ENCODE data around the gene EFCAB6. TPM values are rescaled to one million over a fixed set of nuclear protein-coding genes. Genes with fewer than 3 reads are reported as not detected.
"Not testable (repeated sequence)": the region's sequence is repeated elsewhere in the genome, so short reads cannot be mapped to it uniquely, and the experiment has no call there.

EFCAB6 gene
- polyA plus RNA-seq, 3 donors: not detected

DNA sequence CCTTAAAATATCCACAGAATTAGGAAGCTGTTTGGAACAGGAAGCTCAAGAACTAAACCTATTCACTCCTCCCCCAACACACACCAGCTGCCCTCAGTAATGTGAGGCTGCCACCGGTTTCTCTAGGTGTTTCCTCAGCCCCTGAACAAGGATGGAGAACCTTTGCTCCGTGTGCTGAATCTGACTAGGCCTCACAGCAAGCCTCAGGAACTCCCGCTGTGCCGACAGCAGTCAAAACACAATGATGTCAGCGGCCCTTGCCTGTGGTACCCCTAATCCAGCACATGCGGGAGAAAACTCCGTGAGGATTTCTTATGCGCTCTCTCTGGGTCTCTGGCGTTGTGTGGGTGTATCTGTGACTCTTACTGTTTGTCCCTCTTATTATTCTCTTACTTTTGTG is 153.3 kb downstream of the EFCAB6 start:
- Histone ChIP-seq H3K4me2 (replicated peaks; ENCODE audit: extremely low read depth, low read length, poor library complexity, severe bottlenecking) (no peak overlapping the region), H4K20me1 (ENCODE audit: insufficient read depth, low read length) (no peaks in the 10 kb centered on the region), H3K27ac (ENCODE audit: low read depth in 1 of 2, low read length in 2 of 2) (no peak overlapping the region), H3K27me3 (ENCODE audit: control insufficient read depth in 2 of 2, insufficient read depth in 2 of 2, low read length in 2 of 2) (no peaks in the 10 kb centered on the region), H3K79me2 (ENCODE audit: insufficient read depth, low read length) (no peaks in the 10 kb centered on the region), H3K9me3 (replicated peaks in 1 of 2; ENCODE audit: control insufficient read depth in 1 of 2, insufficient read depth in 1 of 2, low read length in 2 of 2) (no peaks in the 10 kb centered on the region), H3K4me3 (replicated peaks in 1 of 3; ENCODE audit: low read depth in 2 of 3, low read length in 3 of 3) (no peak overlapping the region), H2AFZ (ENCODE audit: insufficient read depth, low read depth, low read length, poor library complexity, severe bottlenecking) (no peak overlapping the region), H3K4me1 (ENCODE audit: control insufficient read depth in 1 of 2, insufficient read depth in 2 of 2, low read length in 2 of 2) (no peaks in the 10 kb centered on the region), H3K36me3 (replicated peaks in 1 of 2; ENCODE audit: control insufficient read depth in 1 of 2, insufficient read depth in 2 of 2, low read length in 2 of 2) (no peaks in the 10 kb centered on the region), H3K9ac (ENCODE audit: insufficient read depth, low read length, poor library complexity, severe bottlenecking) (no peak overlapping the region)
- no peaks in the 10 kb centered on the region for H3K4me1 Mint-ChIP-seq
- no peak for DNase-seq
- no peaks in the 10 kb centered on the region for H3K36me3 Mint-ChIP-seq
- peaks cover 0 to 3% (median 0%) of the 10 kb centered on the region in 7 donors for H3K9me3 Mint-ChIP-seq
- H3K4me3 Mint-ChIP-seq: no peak overlapping the region
- H3K27me3 Mint-ChIP-seq (ENCODE audit: low read depth in 3 of 3): peaks cover 0 to 7% (median 2%) of the 10 kb centered on the region in 3 donors
- 61% methylated on average over 5 of the region's 9 CpGs for WGBS (ENCODE audit: insufficient coverage)
- TF ChIP-seq, protein P1, sequence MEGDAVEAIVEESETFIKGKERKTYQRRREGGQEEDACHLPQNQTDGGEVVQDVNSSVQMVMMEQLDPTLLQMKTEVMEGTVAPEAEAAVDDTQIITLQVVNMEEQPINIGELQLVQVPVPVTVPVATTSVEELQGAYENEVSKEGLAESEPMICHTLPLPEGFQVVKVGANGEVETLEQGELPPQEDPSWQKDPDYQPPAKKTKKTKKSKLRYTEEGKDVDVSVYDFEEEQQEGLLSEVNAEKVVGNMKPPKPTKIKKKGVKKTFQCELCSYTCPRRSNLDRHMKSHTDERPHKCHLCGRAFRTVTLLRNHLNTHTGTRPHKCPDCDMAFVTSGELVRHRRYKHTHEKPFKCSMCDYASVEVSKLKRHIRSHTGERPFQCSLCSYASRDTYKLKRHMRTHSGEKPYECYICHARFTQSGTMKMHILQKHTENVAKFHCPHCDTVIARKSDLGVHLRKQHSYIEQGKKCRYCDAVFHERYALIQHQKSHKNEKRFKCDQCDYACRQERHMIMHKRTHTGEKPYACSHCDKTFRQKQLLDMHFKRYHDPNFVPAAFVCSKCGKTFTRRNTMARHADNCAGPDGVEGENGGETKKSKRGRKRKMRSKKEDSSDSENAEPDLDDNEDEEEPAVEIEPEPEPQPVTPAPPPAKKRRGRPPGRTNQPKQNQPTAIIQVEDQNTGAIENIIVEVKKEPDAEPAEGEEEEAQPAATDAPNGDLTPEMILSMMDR (IDR thresholded peaks at IDR 0.05): no peak
- intact Hi-C loops (cut with micrococcal nuclease): no loop called here
- no peak overlapping the region for H3K27ac Mint-ChIP-seq

DNA sequence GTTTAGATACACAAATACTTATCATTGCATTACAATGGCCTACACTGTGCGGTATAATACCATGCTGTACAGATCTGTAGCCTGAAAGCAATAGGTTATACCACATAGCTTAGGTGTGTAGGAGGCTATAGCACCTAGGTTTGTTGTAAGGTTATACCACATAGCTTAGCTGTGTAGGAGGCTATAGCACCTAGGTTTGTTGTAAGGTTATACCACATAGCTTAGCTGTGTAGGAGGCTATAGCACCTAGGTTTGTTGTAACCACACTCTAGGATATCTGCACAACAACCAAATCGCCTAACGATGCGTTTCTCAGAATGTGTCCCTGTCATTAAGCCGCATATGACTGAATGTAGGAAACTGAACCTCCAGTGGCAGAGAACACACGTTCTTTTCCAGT is 155.5 kb downstream of the EFCAB6 start:
- H3K27ac ChIP-seq (ENCODE audit: low read depth in 1 of 2, low read length in 2 of 2); DNase-seq; H3K79me2 ChIP-seq (ENCODE audit: insufficient read depth, low read length); H3K27ac Mint-ChIP-seq; H4K20me1 ChIP-seq (ENCODE audit: insufficient read depth, low read length); H3K27me3 Mint-ChIP-seq (ENCODE audit: low read depth in 3 of 3); H3K4me1 ChIP-seq (ENCODE audit: control insufficient read depth in 1 of 2, insufficient read depth in 2 of 2, low read length in 2 of 2); H3K36me3 ChIP-seq (replicated peaks in 1 of 2; ENCODE audit: control insufficient read depth in 1 of 2, insufficient read depth in 2 of 2, low read length in 2 of 2); H3K4me3 Mint-ChIP-seq; H3K9ac ChIP-seq (ENCODE audit: insufficient read depth, low read length, poor library complexity, severe bottlenecking); H3K27me3 ChIP-seq (ENCODE audit: control insufficient read depth in 2 of 2, insufficient read depth in 2 of 2, low read length in 2 of 2); H2AFZ ChIP-seq (ENCODE audit: insufficient read depth, low read depth, low read length, poor library complexity, severe bottlenecking); H3K4me3 ChIP-seq (replicated peaks in 1 of 3; ENCODE audit: low read depth in 2 of 3, low read length in 3 of 3); H3K36me3 Mint-ChIP-seq; H3K4me2 ChIP-seq (replicated peaks; ENCODE audit: extremely low read depth, low read length, poor library complexity, severe bottlenecking); intact Hi-C loops (cut with micrococcal nuclease); H3K4me1 Mint-ChIP-seq; H3K9me3 ChIP-seq (replicated peaks in 1 of 2; ENCODE audit: control insufficient read depth in 1 of 2, insufficient read depth in 1 of 2, low read length in 2 of 2): not testable (repeated sequence)
- 87% methylated on average over 5 of the region's 6 CpGs for WGBS (ENCODE audit: insufficient coverage)
- H3K9me3 Mint-ChIP-seq: peaks cover 5 to 16% (median 11%) of the 10 kb centered on the region in 7 donors

Data from CD14-positive monocyte (primary cell).